Neural progenitor cell (in vitro differentiated cells): ENCODE results near the gene RAPGEF5.
"Not testable (repeated sequence)": the region's sequence is repeated elsewhere in the genome, so short reads cannot be mapped to it uniquely, and the experiment has no call there.

Experiments
- CTCF ChIP-seq: fragments of 200-600 bp; sonication (generic); IDR thresholded peaks from 2 replicates; pipeline ENCODE4 v1.5.1; 2017; ENCODE audit warnings: antibody characterized with exemption, mild to moderate bottlenecking
- EZH2 ChIP-seq: fragments of 200-600 bp; sonication (generic); IDR thresholded peaks from 2 replicates; pipeline ENCODE4 v1.6.1; 2017; ENCODE audit warnings: antibody characterized with exemption, mild to moderate bottlenecking, moderate library complexity

- not testable (repeated sequence) for TF ChIP-seq CTCF, EZH2
These were observed 278.1 kb downstream of the RAPGEF5 start for GRCh38 chr7:22078872-22079271.
